LNCAP (cell line): ENCODE results near the gene PRKG1.

Experiments used
- TF ChIP-seq, protein P1 (sequence below): fragments of 450-650 bp; IDR thresholded peaks from 2 replicates; pipeline ENCODE4 v1.5.1; 2017; ENCODE audit warnings: mild to moderate bottlenecking

PRKG1 gene

DNA sequence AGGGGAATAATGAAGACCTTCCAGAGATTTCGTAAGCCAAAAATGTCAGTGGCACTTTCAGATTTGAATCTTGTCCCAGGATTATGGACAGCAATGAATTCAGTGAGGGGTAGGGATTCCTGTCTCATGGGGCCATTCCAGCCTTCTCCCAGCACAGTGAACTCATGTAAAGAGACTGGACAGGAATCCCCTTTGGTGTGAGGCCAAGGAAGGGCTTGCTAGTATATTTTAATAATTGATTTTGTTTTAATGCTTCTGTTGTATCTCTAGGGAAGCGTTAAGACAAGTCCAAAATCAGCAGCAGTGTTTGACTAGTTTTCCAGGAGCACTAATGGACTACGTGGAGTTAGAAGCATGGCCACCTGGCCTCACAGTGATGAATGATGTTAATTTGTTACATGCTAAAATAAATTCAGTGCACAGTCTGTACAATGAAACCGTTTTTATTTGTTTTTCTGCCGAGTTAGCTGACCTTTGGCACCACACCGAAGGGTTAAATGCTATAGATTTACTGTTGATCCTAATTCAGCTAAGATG lies 1025.8 kb downstream of the PRKG1 start:
- TF ChIP-seq, protein P1, sequence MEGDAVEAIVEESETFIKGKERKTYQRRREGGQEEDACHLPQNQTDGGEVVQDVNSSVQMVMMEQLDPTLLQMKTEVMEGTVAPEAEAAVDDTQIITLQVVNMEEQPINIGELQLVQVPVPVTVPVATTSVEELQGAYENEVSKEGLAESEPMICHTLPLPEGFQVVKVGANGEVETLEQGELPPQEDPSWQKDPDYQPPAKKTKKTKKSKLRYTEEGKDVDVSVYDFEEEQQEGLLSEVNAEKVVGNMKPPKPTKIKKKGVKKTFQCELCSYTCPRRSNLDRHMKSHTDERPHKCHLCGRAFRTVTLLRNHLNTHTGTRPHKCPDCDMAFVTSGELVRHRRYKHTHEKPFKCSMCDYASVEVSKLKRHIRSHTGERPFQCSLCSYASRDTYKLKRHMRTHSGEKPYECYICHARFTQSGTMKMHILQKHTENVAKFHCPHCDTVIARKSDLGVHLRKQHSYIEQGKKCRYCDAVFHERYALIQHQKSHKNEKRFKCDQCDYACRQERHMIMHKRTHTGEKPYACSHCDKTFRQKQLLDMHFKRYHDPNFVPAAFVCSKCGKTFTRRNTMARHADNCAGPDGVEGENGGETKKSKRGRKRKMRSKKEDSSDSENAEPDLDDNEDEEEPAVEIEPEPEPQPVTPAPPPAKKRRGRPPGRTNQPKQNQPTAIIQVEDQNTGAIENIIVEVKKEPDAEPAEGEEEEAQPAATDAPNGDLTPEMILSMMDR = no peak

DNA sequence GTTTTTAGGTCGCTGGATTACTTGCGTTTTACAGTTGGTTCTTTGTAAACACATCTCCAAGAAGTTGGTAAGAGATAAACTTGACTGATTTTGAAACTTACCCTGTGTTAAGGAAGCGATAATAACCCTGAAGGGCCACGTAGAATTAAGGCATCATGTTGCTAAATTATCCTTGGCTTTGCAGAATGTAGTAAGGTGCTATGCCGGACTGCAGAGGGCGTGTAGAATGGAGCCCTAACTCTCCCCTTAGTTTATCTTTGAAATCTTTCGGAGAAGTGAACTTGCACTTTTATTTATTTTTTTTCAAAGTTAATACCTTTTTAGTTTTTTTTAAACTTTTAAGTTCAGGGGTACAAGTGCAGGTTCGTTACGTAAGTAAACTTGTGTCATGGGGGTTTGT lies 1031.0 kb downstream of the PRKG1 start:
- TF ChIP-seq, protein P1 = no peak

DNA sequence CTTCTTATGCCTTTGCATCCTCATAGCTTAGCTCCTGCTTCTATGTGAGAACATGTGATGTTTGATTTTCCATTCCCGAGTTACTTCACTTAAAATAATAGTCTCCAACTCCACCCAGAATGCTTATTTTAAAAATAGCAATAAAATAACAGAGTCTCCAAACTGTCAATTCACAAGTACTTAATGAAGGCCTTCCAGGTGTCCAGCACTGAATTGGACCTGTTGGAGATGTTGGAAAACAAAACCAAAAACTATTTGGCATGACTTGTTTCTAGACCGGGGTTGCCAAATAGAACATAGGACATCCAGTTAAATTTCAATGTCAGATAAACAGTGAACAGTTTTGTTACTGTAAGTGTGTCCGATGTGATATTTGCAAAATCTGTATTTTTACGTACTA lies 1031.7 kb downstream of the PRKG1 start:
- TF ChIP-seq, protein P1 = no peak

DNA sequence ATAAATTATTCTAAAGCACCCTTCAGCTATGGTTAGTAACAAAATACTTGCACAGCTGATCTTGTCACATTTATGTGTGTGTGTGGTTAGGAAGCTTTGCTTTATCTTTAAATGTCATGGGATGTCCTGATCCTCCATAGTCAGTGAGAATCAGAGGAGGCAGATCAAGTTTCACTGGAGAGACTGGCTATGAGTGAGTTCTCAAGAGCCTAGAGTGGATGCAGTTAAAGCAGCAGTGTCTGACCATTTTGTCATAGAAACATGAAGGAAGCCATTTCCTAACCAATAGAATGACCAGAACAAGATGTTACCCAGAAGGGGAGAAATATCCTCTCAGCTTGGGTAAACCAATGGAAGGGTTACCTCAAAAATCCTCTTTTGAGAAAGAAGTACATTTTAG lies 1032.6 kb downstream of the PRKG1 start:
- TF ChIP-seq, protein P1 = no peak

DNA sequence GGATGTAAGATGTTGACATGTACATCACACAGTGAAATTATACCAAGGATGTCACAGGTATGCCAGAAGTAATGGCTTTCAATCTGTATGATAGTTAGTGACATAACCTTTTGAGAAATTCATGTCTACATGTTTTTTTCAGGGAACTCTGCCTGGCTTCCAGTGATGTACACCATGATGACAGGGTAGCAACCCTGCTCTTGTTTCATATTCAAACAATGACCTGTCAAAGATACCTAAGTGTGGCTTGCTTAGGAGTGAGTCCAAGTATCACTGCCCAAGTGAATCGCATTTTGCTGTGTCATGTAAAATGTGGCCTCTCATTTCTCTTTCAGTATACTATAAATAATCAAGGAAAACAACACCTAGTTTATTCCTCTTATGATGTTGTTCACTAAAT lies 1033.9 kb downstream of the PRKG1 start:
- TF ChIP-seq, protein P1 = no peak

DNA sequence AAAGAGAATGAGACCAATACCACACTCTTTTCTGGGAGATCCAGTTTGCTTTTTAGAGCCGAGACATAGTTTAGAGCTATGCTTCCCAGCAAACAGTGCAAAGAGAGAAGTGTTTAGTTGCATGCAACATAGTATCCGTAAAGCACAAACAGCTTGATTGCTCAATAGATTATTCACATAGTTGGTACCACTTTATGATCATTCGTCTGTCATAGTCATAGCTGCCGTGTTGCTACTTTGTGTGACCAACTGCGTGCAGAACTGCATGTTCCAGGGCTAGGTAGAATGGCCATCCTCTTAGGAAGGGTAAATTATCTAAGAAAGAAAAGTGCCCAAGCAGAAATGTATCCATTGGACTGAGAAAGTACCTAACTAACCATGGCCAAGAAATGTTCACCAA lies 1036.3 kb downstream of the PRKG1 start:
- TF ChIP-seq, protein P1 = no peak

DNA sequence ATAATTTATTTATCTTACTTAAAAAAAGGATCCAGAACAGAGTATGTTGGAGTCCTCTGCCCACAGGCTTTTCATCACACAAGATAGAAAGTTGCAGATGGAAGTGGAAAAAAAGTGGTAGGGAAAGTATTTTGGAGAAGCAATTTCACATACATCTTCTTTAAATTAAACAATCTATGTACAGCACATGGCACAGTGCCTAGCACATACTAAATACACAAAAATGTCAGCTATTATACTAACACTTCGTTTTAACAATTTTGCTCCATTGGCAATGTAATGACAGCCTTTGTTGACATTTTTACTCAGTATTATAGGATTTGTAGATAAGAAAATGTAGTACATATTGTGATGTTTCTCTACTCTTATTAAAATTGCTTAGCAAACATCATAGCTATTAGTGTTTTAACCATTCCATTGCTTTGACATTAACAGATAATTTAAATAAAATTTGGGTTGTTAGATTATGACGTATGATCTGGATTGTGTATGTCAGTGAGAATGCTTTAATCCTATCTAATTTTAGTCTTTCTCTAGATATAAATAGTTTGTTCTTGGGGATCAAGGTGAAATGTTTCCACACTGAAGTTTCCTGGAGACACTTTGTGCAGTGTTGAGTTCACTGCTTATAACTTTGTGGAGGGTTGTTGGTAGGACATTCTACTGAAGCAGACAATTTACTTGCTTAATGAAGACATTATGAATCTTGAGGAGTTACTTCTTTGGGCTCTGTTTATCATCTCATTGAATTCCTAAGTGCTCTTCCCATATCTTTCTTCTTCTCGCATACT lies 1037.0 kb downstream of the PRKG1 start:
- TF ChIP-seq, protein P1 = no peak
